ENCODE measurements around the gene AKAP17A.

AKAP17A gene

DNA sequence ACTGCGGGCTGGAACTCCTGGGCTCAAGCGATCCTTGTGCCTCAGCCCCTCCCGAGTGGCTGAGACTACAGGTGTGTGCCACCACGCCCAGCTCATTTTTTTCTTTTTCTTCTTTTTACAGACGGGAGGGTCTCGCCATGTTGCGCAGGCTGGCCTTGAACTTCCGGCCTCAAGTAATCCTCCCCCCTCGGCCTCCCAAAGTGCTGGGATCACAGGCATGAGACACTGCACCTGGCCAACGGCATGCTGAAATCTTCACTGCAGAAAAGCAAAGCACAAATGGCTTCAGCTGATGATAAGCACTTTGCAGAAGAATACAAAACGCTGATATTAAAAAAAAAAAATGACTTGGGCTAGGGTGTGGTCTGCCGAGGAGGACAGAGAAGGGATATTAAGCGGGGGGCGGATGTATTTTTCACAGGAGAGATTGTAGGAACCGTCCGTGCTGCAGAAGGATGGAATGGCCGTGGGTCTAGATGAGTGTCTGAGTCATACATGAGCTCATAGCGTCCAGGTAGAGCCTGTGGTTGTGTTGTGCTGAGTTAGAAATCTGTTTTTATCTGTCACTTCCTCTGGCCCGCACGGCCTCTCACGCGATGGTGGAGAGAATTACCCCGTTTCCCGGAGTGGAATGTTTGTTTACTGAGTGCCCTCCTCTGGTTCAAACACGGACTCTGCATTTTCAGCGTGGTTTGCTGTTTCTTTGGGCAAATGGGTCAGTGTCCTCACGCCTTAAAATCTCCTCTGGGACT lies 8.5 kb upstream of the AKAP17A start:
- no peak for DNase-seq (ENCODE audit: low spot score)

DNA sequence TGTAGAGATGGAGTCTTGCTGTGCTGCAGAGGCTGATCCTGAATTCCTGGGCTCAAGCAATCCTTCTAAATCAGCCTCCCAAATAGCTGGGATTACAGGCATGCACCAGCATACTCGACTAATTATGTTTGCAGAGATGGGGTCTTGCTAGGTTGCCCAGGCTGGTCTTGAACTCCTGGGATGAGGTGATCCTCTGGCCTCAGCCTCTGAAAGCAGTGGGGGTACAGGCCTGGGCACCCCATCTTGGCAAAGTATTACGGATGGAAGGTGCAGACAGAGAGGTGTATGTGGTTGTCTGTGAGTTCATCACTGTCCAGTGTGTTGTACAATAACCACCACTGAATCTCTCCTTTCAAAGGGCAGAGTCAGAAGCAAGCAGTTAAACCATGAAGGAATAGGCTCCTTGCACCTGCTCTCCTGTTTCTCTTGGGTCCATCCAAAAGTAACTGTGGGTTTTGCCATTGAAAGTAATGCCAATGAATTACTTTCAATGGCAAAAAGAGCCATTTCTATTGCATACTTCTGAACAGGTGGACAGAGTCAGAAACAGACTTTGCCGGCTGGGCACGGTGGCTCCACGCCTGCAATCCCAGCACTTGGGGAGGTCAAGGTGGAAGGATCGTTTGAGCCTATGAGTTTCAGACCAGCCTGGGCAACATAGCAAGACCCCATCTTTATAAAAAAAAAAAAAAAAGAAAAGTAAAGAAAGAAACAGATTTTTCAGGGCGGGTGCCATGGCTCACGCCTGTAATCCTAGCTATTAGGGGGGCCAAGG lies 7.0 kb upstream of the AKAP17A start:
- no peak for DNase-seq (ENCODE audit: low spot score)

DNA sequence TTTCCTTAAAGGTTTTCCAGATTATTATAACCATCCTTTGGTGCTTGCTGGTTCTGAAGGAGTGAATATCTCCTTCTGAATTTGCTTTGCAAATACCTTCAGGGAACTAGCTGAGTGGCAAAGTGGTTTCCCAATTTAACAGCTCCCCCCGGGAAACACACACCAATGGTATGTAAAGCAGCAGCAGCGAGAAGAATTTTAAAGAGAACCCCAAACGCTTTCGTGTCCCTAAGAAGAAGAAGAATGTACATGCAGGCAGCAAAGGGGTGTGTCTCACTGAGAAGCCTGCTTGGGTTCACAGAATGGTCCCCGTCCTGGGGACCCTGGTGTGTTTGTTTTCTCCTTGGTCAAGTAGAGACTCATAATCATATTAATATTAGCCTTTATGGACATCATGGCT lies 4.2 kb upstream of the AKAP17A start:
- no peak for DNase-seq (ENCODE audit: low spot score)

GRCh38 chrX:1589356-1590130 lies 1.9 kb upstream of the AKAP17A start:
- no peak for DNase-seq (ENCODE audit: low spot score)

GRCh38 chrX:1591863-1592469 lies 562 bp downstream of the AKAP17A start:
- peak; percentile 20 for DNase-seq (ENCODE audit: low spot score)

- peak; percentile 38 for DNase-seq (ENCODE audit: low spot score)
These were observed 1.2 kb downstream of the AKAP17A start for GRCh38 chrX:1592470-1593142.

GRCh38 chrX:1593286-1594271 lies 2.2 kb downstream of the AKAP17A start:
- DNase-seq (ENCODE audit: low spot score), result no peak

DNA sequence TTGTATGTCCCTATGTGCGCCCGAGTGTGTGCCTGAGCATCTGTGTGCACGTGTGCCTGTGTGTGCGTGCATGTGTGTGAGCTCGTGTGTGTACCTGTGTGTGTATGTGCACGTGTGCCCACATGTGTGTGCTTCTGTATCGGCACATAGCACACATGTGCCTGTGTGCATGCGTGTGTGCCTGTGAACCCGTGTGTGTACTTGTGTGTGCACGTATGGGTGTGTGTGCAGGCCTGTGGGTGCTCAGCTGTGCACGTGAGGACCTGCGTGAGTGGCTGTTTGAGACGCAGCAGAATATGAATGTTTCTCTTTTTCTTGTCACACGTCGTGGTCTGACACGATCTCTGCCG lies 4.3 kb downstream of the AKAP17A start:
- DNase-seq (ENCODE audit: low spot score), result no peak

- no peak for DNase-seq (ENCODE audit: low spot score)
These were observed 5.4 kb downstream of the AKAP17A start for GRCh38 chrX:1596676-1597344.

GRCh38 chrX:1597345-1598020 lies 6.1 kb downstream of the AKAP17A start:
- no peak for DNase-seq (ENCODE audit: low spot score)

DNA sequence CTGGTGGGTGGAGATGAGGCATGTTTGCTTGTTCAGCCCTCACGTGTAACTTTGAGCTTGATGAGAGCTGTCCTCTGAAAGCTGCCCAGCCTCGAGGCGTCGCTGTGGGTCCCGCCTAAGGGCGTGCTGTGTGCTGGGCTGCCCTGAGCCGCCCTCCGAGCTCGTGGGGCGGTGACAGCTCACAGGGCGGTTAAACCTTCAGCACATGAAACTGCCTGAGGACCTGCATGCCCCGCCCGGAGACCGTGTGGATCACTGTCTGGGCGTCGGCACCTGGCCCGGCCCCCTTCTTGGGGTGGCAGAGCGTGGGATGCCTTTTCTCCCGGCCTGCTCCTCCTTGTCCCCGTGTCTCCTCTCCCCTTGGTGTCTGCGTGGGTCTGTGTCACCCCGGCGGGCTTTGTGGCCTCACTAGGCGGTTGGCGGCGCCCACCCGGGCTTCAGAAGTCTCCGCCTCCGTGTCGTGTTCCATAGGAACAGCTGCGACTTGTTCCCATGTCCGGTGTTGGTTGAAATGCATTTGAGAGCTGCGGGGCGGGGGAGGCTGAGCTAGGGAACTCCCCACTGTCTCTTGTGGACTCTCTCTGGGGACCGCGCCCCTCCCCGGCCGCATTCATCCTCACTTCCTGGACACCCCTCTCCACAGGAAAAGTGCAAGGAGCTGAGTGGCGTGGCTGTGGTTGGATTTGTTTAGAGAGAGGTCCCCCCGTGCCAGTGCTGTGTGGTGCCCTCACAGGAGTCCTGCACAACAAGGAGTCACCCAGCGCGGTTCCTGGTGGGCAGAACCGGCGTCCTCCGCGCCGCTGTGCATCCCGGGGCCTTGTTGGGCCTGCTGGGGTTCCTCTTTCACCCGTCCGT lies 6.8 kb downstream of the AKAP17A start:
- DNase-seq (ENCODE audit: low spot score), result no peak

DNA sequence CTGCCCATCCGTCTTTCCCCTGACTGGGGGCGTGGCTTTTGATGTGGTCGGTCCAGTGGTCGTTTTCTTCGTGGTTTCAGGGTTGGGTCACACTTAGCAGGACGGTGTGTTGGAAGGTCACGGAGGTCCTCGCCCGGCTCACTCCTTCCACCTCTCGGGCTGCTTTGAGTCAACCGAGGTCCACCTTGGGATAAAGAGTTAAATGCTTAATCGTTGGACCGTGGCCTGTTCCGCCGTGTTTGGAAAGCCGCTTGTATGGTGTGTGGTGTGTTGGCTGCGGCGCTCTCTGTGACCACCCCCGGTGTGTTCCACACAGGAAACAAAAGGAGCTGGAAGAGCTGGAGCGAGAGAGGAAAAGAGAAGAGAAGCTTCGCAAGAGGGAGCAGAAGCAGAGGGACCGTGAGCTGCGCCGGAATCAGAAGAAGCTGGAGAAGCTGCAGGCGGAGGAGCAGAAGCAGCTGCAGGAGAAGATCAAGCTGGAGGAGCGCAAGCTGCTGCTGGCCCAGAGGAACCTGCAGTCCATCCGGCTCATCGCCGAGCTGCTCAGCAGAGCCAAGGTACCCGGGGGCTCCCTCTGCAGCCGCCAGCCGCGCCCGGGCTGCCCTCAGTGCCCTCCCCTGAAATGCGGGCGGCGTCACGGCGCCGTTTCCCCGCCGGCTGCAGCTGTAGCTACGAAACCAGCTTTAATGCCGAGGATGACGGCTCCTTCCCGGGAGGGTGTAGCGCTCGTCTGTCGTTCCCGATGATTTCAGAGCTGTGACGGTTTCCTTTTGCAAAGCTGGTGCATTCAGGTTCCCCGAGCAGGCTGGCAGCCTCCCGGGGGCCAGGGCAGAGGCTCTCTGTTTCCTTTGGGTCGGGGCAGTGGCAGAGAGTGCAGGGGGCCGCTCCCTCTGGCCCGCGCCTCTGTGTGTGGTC lies 7.7 kb downstream of the AKAP17A start:
- DNase-seq (ENCODE audit: low spot score), result no peak

GRCh38 chrX:1599791-1600405 lies 8.5 kb downstream of the AKAP17A start:
- no peak for DNase-seq (ENCODE audit: low spot score)

GRCh38 chrX:1600406-1601050 lies 9.1 kb downstream of the AKAP17A start:
- DNase-seq (ENCODE audit: low spot score), result no peak

- DNase-seq (ENCODE audit: low spot score), result no peak
These were observed 9.8 kb downstream of the AKAP17A start for GRCh38 chrX:1601051-1601767.

DNA sequence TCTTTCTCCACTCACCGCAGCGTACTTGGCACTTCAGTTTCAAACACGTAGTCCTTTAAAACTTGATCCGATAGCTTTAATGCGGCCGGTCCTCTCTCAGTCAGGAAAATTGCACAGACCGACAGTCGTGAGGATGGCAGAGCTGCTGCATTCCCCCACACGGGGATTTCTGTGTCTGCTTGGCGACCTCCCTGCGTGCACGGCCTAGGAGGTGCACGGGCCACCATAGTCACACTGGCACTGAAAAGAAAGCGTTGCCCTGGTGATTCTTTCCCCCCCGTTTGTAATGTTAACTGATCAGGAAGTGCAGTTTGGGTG lies 10.3 kb downstream of the AKAP17A start:
- DNase-seq (ENCODE audit: low spot score), result no peak
